Activated T-helper 1 cell treated with Interleukin-2 at 50 U/mL for 16 hours (primary cell): ENCODE measurements around the gene CNFN.

Experiments used
- DNase-seq: peaks from one replicate; pipeline ENCODE4 v3.0.0-alpha.2; 2020; ENCODE audit warnings: low read depth

CNFN gene

DNA sequence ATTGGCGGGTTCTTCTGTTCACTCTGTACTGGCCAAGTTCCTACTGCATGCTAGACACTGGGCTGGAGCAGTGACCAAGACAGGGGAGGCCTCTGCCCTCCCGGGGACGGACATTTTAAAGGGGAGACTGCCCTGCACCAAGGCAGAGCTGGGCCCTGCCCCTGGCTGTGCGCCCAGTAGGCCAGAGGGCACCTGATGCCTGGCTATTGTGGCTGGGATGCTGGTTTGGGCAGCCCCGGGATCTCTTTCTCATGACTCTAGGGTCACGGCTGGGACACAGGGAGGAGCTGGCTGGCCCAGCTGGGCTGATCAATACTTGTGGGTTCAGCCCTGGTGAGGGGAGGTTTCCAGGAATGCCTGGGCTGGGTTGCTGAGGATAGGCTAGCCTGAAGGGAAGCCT is 19.4 kb upstream of the CNFN start:
- no peak for DNase-seq

DNA sequence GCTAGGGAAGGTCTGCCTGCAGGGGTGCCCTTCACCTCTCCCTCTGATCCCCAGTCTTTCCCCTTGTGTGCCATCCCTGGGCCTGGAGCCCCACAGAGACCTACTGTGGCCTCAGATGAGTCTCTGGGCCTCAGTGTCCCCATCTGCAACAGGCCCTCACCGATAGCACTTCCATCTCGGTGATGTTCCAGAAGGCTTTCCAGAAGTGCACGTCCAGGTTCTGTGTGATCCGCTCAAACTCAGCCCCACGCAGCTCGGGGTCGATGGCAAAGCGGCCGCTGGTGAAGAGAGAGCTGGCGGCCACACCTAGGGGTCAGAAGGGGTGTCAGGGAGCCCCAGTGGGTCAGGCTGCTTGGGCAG is 17.7 kb upstream of the CNFN start:
- no peak for DNase-seq

DNA sequence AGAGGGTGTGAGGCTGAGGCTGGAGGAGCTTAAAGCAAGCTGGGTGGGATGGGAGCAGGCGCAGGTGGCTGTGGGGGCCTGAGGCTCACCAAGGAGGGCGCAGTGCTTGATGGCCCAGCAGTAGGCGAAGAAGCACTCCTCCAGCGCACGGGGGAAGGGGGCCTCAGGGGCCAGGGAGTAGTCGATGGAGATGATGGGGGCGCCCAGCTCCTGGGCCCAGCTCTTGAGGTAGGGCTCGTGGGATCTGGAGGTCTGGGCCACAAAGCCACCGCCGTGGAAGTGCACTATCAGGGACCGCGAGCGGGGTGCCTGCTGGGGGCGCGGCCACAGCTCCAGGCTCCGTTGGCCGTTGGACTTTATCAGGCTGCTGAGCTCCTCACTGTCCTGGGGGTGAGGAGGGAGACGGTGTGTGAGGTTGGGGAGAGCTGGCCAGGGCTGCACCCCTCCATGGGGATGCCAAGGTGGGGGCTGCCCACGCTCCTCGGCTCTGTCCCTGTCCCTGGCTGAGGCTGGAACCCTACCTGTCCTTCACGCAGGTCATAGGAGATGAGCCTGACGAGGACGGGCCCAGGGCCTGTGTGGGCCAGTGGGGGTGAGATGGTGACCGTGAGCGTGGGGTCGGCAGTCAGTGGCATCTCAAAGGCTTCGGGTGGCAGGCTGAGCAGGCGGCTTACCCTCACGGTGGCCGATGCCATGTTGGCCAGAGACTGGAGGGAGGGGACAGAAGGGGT is 17.2 kb upstream of the CNFN start:
- DNase-seq: no peak

DNA sequence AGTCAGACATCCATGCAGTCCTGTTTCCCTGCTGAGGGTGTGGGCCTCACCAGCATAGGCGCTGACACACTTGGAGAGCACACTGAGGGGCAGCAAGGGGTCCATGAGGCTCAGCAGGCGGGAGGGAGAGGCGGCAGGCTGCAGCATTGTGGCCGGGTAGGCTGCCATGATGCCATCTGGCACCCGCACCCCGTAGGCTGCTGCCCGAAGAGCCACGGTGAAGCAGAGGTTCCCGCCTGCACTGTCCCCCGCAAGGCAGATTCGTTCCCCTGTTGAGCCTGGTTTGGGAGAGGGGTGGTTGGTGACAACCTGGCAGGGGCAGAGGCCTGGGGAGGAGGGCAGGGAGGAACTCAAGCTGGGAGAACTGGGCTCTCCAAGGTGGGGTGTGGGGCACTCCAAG is 16.0 kb upstream of the CNFN start:
- no peak for DNase-seq

DNA sequence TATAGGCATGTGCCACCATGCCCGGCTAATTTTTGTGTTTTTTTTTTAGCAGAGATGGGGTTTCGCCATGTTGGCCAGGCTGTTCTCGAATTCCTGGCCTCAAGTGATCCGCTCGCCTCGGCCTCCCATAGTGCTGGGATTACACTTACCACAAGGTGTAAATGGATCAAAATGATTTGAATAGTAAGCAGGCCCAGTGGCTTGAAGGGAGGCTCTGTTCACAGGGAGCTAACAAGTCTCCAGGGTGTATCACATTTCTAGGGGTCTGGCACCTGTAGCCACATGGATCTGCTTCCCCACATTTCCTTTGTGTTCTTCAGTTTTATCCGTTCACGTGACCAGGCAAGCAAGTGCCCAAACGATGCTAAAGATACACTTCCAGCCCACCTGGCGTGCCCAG is 13.5 kb upstream of the CNFN start:
- no peak for DNase-seq

DNA sequence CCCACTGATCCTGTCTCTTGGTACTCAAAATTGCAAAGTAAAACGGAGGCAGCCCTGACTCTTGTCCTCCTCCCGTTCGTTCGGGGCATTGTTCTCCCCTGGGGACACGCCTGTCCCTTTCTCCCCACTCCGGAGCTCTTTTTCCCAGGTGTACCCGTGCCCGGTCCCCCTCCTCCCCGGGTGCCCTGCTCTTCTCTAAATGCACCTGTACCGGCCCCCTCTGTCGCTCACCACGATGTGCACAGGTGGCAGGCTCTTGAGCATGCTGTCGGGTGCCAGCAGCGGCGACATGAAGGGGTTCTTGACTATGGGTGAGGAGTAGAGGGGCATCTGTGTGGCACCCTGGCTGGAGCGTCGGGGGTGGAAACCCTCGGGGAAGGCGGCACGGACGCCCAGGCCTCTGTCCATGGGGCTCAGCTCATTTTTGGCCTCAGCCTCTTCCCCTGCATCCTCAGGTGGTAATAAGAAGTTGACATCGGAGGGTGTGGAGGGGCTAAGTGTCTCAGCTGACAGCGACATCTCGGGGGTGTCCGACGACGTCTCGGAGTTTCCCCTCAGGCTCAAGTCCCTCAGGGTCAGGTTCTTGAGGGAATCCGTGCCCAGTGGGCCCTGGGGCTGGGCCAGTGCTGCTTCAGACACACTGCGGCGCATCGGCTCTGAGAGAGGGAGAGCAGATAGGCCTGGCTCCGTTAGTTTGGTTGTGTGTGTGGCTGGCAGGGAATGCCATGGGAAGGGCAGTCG is 12.4 kb upstream of the CNFN start:
- no peak for DNase-seq

DNA sequence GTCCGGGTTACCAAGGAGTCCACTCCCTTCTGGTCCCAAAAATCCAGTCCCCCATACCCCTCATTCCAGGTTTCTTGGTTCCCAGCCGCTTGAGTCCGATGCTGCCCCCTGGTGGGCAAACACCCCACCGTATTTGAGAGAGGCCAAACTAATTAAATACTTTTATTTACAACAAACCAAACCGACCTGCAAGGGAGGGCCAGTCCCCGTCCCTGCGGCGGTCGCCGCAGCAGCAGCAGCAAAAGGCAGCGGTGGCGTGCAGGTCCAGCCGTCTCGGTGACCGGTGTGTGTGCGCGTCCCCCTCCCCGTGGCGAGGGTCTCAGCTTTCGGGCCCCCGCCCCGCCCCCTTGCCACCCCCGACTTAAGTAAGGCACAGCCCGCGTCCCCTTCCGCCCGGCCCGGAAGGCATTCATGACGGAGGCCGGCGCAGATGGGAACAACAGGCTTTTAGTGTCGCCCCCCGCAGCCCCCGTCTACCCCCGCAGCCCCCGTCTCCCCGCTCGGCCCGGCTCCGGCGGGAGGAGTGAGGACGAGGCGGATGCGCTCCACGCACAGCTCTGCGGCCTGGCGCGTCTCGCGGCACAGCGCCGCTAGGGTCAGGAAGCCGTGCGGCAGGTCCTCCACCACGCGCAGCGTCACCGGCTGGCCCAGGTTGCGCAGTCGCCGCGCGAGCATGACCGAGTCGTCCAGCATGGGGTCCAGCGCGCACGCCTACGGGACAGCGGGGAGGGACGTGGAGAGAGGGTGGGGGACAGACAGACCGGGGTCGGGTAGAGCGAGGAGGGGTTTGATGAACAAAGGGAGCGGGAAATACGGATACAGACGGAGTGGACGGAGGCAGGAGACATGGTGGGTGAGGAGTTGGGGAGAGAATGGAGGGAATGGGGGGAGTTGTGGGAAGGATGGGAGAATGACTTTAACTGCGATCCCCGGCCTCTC is 11.5 kb upstream of the CNFN start:
- DNase-seq: peak; percentile 57

DNA sequence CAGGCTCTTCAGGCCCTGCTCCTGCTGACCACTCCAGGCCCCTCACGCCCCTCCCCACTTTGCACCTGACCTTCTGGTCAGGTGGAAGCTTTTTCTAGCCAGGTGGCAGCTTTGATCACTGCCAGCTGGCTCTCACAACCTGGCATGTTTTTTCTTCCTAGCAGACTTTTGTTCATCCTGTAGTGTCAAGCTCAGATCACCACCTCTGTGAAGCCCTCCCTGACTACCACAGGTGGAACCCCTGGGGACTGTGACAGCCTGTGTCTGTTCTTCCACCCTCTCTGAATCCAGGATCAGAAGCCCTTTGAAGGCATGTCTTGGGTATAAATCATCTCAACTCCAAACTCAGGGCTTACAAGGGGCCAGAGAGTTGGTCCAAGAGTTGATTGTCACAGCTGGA is 10.3 kb upstream of the CNFN start:
- DNase-seq: no peak

DNA sequence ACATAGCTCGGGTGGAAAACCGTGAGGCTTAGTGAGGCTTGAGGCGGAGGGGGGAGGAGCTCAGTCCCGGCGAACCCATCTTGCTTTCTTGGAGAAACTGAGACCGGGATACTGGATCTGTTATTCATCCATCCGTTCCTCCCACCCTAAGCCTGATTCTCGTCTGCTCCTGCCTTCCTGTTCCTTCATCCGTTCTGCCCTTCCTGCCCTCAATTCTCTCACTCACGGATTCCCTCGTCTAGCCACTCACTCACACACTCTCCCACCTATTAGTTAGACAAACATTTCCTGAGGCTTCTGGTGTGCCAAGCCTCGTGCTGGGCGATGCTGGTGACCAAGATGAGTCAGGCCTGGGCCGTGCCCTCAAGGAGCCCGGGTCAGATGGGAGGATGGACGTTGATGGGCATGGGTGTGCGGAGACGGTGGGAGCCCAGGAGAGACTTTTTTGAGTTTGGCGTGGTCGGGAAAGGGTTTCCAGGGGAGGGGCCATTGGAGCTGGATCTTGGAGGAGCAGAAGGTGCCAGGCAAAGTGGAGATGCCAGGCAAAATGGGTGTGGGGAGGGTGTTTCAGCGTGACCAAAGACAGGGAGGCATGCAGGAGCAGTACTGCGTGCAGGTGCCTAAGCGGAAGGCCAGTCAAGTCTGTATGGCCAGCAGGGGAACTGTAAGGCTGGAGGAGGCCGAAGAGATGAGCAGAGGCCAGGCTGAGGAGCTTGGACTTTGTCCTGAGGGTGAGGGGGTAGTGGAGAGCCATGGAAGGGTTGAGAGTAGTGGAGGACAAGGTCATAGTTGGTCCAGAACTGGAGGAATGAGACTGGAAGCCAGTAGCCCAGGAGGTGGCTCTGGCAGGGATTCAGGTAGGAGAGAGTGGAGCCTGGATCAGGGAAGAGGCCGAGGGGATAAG is 7.4 kb upstream of the CNFN start:
- DNase-seq: no peak

DNA sequence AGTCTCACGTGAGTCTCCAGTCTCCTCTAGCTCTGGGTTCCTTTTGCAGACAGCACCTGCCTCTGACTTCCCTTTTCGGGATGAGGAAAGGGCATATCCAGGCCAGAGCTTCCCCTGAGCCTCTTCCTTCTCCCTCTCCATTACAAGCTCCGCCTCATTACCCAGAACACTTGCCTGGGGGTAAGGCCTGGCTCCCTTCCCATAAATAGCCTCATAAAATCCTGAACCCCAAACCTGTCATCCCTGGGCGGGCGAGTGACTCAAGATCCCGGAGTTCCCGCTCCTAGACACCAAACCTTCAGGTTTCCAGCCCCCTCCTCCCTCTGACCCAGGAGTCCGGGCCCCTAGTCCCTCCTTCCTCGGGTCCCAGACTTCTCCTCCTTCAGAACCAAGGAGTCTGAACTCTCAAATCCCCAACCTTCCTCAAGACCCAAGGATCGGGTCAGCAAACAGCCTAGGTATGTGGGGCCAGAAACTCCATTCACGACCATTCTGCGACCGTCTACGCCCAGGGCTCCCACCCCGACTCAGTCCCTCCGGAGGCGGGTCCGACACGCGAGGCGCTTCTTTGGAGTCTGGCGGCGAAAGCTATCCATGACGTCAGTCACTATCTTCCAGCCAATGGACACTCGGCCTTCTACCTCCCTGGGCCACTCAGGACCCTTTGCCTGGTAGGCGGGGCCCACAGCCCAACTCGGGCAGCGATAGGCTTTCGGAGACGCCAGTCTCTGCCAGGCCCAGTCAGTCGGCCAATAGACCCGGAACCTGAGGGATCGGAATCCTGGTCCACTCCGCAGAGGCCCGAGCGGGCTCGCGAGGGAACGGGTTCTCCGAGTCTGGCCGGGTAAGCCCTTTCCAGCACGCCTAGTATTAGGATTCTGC is 6.5 kb upstream of the CNFN start:
- peak; percentile 85 for DNase-seq

DNA sequence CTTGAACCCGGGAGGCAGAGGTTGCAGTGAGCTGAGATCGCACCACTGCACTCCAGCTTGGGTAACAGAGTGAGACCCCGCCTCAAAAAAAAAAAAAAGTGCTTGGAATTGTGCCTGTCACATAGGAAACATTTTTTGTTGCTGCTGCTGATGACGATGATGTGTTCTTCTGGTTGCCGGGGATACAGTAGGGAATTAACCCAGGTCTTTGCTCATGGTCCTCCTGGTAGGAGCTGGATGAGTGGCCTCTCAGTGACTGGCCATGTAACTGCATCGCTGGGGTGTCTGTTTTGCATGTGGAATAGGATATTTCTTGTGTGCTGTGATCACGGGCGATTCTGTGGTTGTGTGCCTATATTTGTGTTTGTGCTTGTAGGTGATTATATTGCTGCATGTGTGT is 4.7 kb upstream of the CNFN start:
- DNase-seq: no peak

DNA sequence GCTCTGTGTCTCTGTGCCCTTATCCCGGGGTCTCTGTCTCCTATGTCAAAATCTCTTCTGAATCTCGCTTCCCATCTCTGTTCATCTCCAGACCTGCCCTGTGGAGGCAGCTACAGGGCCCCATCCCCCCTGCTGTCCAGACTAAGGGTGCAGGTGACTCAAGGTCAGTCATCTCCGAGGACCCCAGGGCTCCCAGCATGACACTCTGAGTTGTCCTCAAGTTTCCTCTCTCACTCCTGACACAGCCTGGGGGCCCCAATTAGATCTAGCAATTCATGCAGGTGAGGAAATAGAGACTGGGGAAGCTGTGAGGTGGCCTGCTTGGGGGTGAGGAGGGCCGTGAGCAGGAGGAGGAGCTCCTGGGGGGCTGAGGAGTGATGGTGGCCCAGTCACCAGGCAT is 2.1 kb upstream of the CNFN start:
- no peak for DNase-seq

DNA sequence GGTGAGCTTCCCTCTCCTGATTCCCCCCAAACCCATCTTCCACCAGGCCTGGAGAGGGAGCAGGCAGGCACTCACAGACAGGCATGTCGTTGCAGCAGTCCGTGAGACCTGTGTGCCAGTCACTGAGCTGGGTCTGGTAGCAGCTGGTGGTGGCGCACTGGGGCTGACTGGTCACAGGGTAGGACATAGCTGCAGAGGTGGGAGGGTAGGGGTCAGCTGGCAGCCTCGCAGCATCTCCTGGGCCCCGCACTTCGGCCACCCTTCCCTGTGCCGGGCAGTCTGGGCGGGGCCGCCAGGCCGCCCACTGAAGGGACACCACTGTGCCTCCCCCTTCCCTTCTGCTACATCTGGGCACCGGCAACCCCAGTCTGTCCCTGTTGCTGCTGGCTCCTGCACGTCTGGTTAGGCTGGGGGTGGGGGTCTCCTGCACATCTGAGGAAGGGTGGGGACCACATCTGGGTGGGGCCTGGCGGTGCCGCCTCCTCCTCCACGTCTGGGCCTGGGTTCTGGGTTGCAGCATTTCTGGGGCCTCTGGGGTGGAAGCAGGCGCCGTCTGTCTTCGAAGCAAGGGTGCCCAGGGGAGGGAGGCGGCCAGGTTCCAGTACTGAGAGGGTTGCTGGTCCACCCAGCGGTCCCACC is 1.1 kb downstream of the CNFN start:
- no peak for DNase-seq

DNA sequence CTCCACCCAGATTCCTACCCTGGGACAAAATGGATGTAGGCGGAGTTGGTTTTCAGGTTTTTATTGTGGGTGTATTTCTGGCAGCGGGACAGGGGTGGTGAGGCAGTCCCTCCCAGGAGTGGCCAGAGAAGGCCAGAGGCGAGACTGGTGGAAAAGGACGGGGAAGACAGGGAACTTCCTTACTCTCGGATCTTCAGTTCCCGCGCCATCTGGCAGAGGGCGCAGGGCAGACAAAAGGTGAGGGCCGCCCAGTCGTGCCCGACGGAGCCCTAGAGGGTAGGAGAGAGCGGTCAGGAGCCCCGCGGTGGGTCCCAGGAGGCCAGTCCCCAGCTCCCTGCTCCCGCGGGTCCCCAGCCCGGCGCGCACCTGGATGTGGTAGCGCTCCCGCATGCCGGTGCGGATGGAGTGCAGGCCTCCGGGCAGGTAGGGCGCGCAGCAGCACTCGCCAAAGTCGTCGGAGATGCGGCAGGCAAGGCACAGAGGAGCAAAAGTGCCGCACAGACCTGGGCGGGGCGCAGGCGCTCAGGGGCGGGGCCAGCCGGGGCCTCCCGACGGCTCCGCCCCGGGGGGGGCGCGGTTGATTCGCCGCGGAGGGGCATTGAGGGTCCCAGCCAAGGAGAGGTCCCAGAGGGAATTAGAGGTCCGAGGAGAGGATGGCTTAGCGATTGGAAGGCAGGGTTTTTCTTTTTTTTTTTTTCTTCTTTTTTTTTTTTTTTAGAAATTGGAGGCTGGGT is 3.0 kb downstream of the CNFN start:
- peak; percentile 44 for DNase-seq

DNA sequence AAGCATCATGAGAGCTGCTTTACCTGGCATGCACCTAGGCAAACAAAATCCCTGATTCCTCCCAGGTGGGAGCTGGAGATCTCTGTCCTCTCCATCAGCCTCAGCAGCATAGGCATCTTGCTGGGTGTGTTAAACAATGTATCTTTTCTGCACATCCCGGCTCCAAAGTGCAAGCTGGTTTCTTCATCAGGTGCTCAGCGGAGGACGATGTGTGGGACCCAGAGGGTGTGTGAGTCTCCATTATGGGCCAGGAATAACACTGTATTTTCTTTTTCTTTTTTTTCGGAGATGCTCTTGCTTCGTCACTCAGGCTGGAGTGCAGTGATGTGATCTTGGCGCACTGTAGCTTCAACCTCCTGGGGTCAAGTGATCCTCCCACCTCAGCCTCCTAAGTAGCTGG is 9.9 kb downstream of the CNFN start:
- DNase-seq: no peak

DNA sequence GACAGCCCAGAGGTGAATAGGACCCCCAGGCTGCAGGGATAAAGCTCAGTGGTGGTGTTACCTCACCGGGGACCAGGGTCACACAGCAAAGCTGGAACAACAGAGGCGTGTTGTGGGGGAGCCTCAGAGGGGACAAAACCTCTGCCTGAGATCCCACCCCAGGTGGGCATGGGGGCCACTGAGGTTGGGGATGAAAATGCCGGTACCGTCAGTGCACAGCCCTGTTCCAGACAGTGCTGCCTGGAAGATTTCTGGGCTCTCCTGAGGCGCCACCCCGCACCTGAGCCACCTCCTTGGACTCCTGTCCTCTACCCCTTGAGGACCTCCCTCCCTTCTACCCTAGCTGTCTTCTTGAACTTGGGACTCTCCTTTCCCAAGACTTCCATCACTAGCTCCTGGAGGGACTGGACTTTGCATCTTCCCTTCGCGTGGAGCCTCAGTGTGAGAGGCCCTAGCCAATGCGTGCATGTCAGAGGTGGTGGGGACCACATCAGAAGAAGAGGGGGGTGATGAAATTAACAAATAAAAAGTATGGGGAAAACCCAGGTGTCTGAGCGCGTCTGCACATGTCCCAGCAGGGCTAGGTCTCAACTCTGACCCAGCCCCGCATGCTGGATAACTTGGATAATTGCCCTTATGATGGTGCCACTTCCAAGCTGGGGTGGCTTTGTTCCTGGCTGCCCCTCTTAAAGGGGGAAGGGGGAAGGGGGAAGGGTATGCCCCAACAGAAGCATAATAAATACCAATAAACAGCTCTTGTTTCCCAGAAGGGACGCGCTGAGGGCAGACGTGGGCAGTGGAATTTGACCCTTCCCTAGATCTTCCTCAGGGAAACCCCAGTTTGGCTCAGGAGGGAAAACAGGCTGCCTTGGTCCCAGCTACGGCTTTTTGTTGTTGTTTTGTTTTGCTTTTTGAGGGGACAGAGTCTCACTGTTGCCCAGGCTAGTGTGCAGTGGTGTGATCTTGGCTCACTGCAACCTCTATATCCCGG is 11.6 kb downstream of the CNFN start:
- DNase-seq: no peak

DNA sequence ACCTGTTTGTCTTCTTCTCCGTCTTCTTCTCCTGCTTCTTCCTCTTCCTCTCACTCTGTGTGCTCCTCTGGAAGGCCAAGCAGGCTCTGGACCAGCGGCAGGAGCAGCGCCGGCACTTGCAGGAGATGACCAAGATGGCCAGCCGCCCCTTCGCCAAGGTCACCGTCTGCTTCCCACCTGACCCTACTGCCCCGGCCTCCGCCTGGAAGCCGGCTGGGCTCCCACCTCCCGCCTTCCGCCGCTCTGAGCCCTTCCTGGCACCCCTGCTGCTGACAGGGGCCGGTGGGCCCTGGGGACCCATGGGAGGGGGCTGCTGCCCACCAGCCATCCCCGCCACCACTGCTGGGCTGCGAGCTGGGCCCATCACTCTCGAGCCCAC is 13.9 kb downstream of the CNFN start:
- DNase-seq: no peak

DNA sequence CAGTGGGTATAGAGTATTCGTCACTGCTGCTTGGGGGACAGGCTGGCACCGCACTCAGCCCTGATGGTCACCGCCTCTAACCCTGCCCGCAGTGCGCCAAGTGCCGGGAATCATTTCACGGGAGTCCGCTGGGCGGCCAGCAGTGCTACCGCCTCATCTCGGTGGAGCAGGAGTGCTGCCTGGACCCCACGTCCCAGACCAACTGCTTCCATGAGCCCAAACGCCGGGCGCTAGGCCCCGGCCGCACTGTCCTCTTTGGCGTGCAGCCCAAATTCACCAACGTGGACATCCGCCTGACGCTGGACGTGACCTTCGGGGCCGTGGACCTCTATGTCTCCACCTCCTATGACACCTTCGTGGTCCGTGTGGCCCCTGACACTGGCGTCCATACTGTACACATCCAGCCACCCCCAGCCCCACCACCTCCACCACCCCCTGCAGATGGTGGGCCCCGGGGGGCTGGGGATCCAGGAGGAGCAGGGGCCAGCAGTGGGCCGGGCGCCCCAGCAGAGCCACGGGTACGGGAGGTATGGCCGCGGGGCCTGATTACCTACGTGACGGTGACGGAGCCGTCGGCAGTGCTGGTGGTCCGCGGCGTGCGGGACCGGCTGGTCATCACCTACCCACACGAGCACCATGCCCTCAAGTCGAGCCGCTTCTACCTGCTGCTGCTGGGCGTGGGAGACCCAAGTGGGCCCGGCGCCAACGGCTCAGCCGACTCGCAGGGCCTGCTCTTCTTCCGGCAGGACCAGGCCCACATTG is 14.5 kb downstream of the CNFN start:
- DNase-seq: no peak
